ENCODE measurements around the gene COCH. TPM values are rescaled to one million over a fixed set of nuclear protein-coding genes. Genes with fewer than 3 reads are reported as not detected.

COCH gene
- total RNA-seq, 1 donor from 2014 or later: 3.7 TPM

- TF ChIP-seq, protein P1, sequence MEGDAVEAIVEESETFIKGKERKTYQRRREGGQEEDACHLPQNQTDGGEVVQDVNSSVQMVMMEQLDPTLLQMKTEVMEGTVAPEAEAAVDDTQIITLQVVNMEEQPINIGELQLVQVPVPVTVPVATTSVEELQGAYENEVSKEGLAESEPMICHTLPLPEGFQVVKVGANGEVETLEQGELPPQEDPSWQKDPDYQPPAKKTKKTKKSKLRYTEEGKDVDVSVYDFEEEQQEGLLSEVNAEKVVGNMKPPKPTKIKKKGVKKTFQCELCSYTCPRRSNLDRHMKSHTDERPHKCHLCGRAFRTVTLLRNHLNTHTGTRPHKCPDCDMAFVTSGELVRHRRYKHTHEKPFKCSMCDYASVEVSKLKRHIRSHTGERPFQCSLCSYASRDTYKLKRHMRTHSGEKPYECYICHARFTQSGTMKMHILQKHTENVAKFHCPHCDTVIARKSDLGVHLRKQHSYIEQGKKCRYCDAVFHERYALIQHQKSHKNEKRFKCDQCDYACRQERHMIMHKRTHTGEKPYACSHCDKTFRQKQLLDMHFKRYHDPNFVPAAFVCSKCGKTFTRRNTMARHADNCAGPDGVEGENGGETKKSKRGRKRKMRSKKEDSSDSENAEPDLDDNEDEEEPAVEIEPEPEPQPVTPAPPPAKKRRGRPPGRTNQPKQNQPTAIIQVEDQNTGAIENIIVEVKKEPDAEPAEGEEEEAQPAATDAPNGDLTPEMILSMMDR (IDR thresholded peaks at IDR 0.05; ENCODE audit: unreplicated experiment): no peak
- H3K4me1 Mint-ChIP-seq (ENCODE audit: unreplicated experiment): peaks cover 4% of the 10 kb centered on the region
- no peak overlapping the region for H3K27ac Mint-ChIP-seq (ENCODE audit: unreplicated experiment)
- peaks cover 4% of the 10 kb centered on the region for H3K27me3 Mint-ChIP-seq (ENCODE audit: unreplicated experiment)
- no peak for DNase-seq (ENCODE audit: low spot score)
- H3K36me3 Mint-ChIP-seq (ENCODE audit: low read depth, unreplicated experiment): no peaks in the 10 kb centered on the region
- H3K9me3 Mint-ChIP-seq (ENCODE audit: unreplicated experiment): no peaks in the 10 kb centered on the region
- H3K4me3 Mint-ChIP-seq (ENCODE audit: unreplicated experiment): no peak overlapping the region
Observed at GRCh38 chr14:30884901-30885300, 10.5 kb downstream of the COCH start.

DNA sequence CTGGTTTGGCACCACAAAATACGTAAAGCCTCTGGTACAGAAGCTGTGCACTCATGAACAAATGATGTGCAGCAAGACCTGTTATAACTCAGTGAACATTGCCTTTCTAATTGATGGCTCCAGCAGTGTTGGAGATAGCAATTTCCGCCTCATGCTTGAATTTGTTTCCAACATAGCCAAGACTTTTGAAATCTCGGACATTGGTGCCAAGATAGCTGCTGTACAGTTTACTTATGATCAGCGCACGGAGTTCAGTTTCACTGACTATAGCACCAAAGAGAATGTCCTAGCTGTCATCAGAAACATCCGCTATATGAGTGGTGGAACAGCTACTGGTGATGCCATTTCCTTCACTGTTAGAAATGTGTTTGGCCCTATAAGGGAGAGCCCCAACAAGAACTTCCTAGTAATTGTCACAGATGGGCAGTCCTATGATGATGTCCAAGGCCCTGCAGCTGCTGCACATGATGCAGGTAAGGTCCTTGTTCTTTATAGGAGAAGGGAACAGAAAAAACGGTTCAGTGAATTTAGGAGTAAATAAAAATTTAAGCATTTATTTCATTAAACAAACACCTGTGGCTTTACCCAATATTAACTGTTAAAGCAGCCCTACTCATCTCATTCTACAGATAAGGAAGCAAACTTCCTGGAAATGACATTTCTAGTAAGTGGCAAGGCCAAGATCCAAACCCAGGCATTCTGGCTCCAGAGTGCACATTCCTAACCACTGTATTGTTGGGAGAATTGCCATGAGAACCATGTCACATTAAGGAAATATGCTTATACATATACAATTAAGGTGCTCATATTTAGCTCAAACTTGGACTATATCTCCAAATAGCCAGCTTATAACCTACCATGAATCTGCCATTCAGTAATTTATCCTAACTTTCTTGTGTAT is 11.7 kb downstream of the COCH start:
- Mint-ChIP-seq H3K4me3 (ENCODE audit: unreplicated experiment) (no peak overlapping the region), H3K27me3 (ENCODE audit: unreplicated experiment) (peaks cover 4% of the 10 kb centered on the region), H3K36me3 (ENCODE audit: low read depth, unreplicated experiment) (no peaks in the 10 kb centered on the region), H3K27ac (ENCODE audit: unreplicated experiment) (no peak overlapping the region), H3K9me3 (ENCODE audit: unreplicated experiment) (no peaks in the 10 kb centered on the region), H3K4me1 (ENCODE audit: unreplicated experiment) (peaks cover 4% of the 10 kb centered on the region)
- TF ChIP-seq, protein P1 (IDR thresholded peaks at IDR 0.05; ENCODE audit: unreplicated experiment): no peak
- no peak for DNase-seq (ENCODE audit: low spot score)

DNA sequence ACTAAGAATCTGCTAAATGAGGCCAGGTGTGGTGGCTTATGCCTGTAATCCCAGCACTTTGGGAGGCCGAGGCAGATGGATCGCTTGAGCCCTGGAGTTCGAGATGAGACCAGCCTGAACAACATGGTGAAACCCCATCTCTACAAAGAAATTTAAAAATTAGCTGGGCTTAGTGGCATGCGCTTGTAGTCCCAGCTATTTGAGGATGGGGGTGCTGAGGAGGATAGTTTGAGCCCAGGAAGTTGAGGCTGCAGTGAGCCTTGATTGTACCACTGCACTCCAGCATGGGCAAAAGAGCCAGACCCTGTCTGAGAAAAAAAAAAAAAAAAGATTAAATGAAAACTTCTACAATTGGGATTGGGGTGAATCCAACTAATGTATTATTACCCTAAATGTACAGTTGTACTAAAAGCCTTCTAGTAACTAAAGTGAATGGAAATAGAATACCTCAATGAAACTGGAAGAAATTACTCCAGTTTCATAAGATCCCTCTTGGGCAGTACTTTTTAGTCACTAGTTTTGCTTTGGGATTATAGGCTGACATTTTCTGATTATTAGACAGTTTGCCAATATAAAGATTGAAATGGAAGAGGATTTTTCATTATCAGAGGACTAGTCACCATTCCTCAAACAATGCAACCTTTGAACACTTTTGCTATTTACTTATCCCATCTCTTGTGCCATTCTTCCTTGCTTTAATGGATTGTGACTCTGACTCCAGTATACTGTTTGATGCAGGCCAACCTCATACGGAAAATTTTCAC is 14.3 kb downstream of the COCH start:
- Mint-ChIP-seq H3K4me1 (ENCODE audit: unreplicated experiment) (peaks cover 4% of the 10 kb centered on the region), H3K27ac (ENCODE audit: unreplicated experiment) (no peak overlapping the region), H3K27me3 (ENCODE audit: unreplicated experiment) (peaks cover 4% of the 10 kb centered on the region), H3K9me3 (ENCODE audit: unreplicated experiment) (no peaks in the 10 kb centered on the region), H3K4me3 (ENCODE audit: unreplicated experiment) (no peak overlapping the region), H3K36me3 (ENCODE audit: low read depth, unreplicated experiment) (no peaks in the 10 kb centered on the region)
- TF ChIP-seq, protein P1 (IDR thresholded peaks at IDR 0.05; ENCODE audit: unreplicated experiment): no peak
- no peak for DNase-seq (ENCODE audit: low spot score)

- TF ChIP-seq, protein P1 (IDR thresholded peaks at IDR 0.05; ENCODE audit: unreplicated experiment): no peak
- Mint-ChIP-seq H3K4me1 (ENCODE audit: unreplicated experiment) (peaks cover 4% of the 10 kb centered on the region), H3K27me3 (ENCODE audit: unreplicated experiment) (peaks cover 4% of the 10 kb centered on the region), H3K36me3 (ENCODE audit: low read depth, unreplicated experiment) (no peaks in the 10 kb centered on the region), H3K9me3 (ENCODE audit: unreplicated experiment) (no peaks in the 10 kb centered on the region), H3K27ac (ENCODE audit: unreplicated experiment) (no peak overlapping the region), H3K4me3 (ENCODE audit: unreplicated experiment) (no peak overlapping the region)
- no peak for DNase-seq (ENCODE audit: low spot score)
Observed at GRCh38 chr14:30889244-30889594, 14.9 kb downstream of the COCH start.

GRCh38 chr14:30893819-30894218 is 19.5 kb downstream of the COCH start:
- H3K4me1 Mint-ChIP-seq (ENCODE audit: unreplicated experiment): no peaks in the 10 kb centered on the region
- H3K36me3 Mint-ChIP-seq (ENCODE audit: low read depth, unreplicated experiment): peaks cover 7% of the 10 kb centered on the region
- DNase-seq (ENCODE audit: low spot score): no peak
- no peak overlapping the region for H3K27ac Mint-ChIP-seq (ENCODE audit: unreplicated experiment)
- H3K27me3 Mint-ChIP-seq (ENCODE audit: unreplicated experiment): peaks cover 4% of the 10 kb centered on the region
- no peaks in the 10 kb centered on the region for H3K9me3 Mint-ChIP-seq (ENCODE audit: unreplicated experiment)
- no peak overlapping the region for H3K4me3 Mint-ChIP-seq (ENCODE audit: unreplicated experiment)
- TF ChIP-seq, protein P1 (IDR thresholded peaks at IDR 0.05; ENCODE audit: unreplicated experiment): no peak
